ENCODE results near the gene CCNQ.

CCNQ gene

GRCh38 chrX:153599192-153600031, 473 bp upstream of the CCNQ start:
- peak in 50 of 51 donors; percentile 1 to 88 (median 69) for DNase-seq

GRCh38 chrX:153596981-153597750, 1.8 kb downstream of the CCNQ start:
- DNase-seq = no peak

GRCh38 chrX:153595859-153596857, 2.8 kb downstream of the CCNQ start:
- no peak for DNase-seq

GRCh38 chrX:153595387-153595786, 3.6 kb downstream of the CCNQ start:
- no peak for DNase-seq

GRCh38 chrX:153593811-153594500, 5.0 kb downstream of the CCNQ start:
- no peak for DNase-seq

GRCh38 chrX:153592966-153593688, 5.8 kb downstream of the CCNQ start:
- DNase-seq = peak in 36 of 51 donors; percentile 2 to 69 (median 20)

- DNase-seq = no peak
Observed at GRCh38 chrX:153592091-153592833, 6.7 kb downstream of the CCNQ start.

- no peak for DNase-seq
Observed at GRCh38 chrX:153590961-153591956, 7.7 kb downstream of the CCNQ start.

GRCh38 chrX:153588782-153589446, 10.0 kb downstream of the CCNQ start:
- no peak for DNase-seq

- DNase-seq = no peak
Observed at GRCh38 chrX:153588021-153588781, 10.7 kb downstream of the CCNQ start.

GRCh38 chrX:153587342-153587741, 11.6 kb downstream of the CCNQ start:
- no peak for DNase-seq

GRCh38 chrX:153585827-153586226, 13.1 kb downstream of the CCNQ start:
- no peak for DNase-seq

GRCh38 chrX:153583433-153583832, 15.5 kb downstream of the CCNQ start:
- DNase-seq = no peak

GRCh38 chrX:153582896-153583295, 16.0 kb downstream of the CCNQ start:
- DNase-seq = peak in 3 of 51 donors; percentile 2 to 6 (median 3)

- no peak for DNase-seq
Observed at GRCh38 chrX:153580700-153581386, 18.1 kb downstream of the CCNQ start.

- no peak for DNase-seq
Observed at GRCh38 chrX:153578889-153579288, 20.1 kb downstream of the CCNQ start.

Data from hypothalamus (tissue), 51 donors.